ENCODE measurements around the gene HPSE2. TPM values are rescaled to one million over a fixed set of nuclear protein-coding genes. Genes with fewer than 3 reads are reported as not detected.

The HPSE2 gene
- total RNA-seq, 1 experiment from 2014 or later, result 0.05 TPM

GRCh38 chr10:98445200-98445812 lies 790.3 kb downstream of the HPSE2 start:
- no TSS peak for BruUV-seq (replicated peaks)
- Histone ChIP-seq H3K79me2 (ENCODE audit: insufficient read depth, low read length) (peaks cover 32% of the 10 kb centered on the region), H4K20me1 (ENCODE audit: insufficient read depth) (0 out of 2 replicates have a peak, but pooled peaks cover 3% of the 10 kb centered on the region), H3K36me3 (ENCODE audit: control insufficient read depth in 1 of 2, insufficient read depth in 2 of 2, low read length in 2 of 2) (peaks cover 33 to 40% of the 10 kb centered on the region in 2 experiments; a peak in 3 of 4 replicates), H3K27me3 (ENCODE audit: insufficient read depth, low read length) (no peaks in the 10 kb centered on the region), H3K27ac (ENCODE audit: low read depth, low read length) (no peak overlapping the region), H3K4me2 (ENCODE audit: low read length) (peak overlapping the region; percentile 88), H3K4me1 (ENCODE audit: control insufficient read depth in 1 of 2, insufficient read depth in 2 of 2, low read length in 2 of 2) (peaks cover 6 to 23% of the 10 kb centered on the region in 2 experiments; a peak in 3 of 4 replicates), H3K9me3 (ENCODE audit: control insufficient read depth in 1 of 2, insufficient read depth in 1 of 2, low read depth in 1 of 2, low read length in 2 of 2) (no peaks in the 10 kb centered on the region), H3K9ac (ENCODE audit: low read length) (peak overlapping the region; percentile 86), H2AFZ (ENCODE audit: low read depth, low read length, poor library complexity, severe bottlenecking) (no peak overlapping the region), H3K9me2 (ENCODE audit: insufficient read depth) (no peaks in the 10 kb centered on the region), H3K4me3 (replicated peaks in 1 of 2; ENCODE audit: low read depth in 1 of 2, low read length in 2 of 2) (peak overlapping the region; percentile 87 to 88)
- no peak for ATAC-seq
- TF ChIP-seq REST (IDR thresholded peaks at IDR 0.05; ENCODE audit: low read depth), result no peak
- DNase-seq (ENCODE audit: low read depth, low spot score), result no peak
- ChIA-PET POLR2A (interaction anchor here (1.2 to 1.4 kb wide), 2 partner anchors 16 to 22 kb away, joined by 4 to 5 read pairs; no protein-coding TSS in a partner anchor), RAD21 (ENCODE audit: low non-redundant PET in 1 of 2, low total read pairs in 2 of 2, uncharacterized antibody in 2 of 2, unreplicated experiment in 2 of 2) (no interaction called here), CTCF (no interaction called here)
- intact Hi-C loops (cut with micrococcal nuclease), result no loop called here

- peaks cover 6 to 23% of the 10 kb centered on the region in 2 experiments; a peak in 3 of 4 replicates for H3K4me1 ChIP-seq (ENCODE audit: control insufficient read depth in 1 of 2, insufficient read depth in 2 of 2, low read length in 2 of 2)
- H3K4me3 ChIP-seq (replicated peaks in 1 of 2; ENCODE audit: low read depth in 1 of 2, low read length in 2 of 2), result no peak overlapping the region
- no peak for ATAC-seq
- intact Hi-C loops (cut with micrococcal nuclease), result no loop called here
- H3K9me2 ChIP-seq (ENCODE audit: insufficient read depth), result no peaks in the 10 kb centered on the region
- H2AFZ ChIP-seq (ENCODE audit: low read depth, low read length, poor library complexity, severe bottlenecking), result no peak overlapping the region
- no peak for DNase-seq (ENCODE audit: low read depth, low spot score)
- ChIA-PET CTCF (no interaction called here), RAD21 (ENCODE audit: low non-redundant PET in 1 of 2, low total read pairs in 2 of 2, uncharacterized antibody in 2 of 2, unreplicated experiment in 2 of 2) (no interaction called here), POLR2A (interaction anchor here (1.2 kb wide), 1 partner anchor 29 kb away, joined by 3 read pairs; the partner anchor contains the start of gene PYROXD2)
- H4K20me1 ChIP-seq (ENCODE audit: insufficient read depth), result 0 out of 2 replicates have a peak, but pooled peaks cover 3% of the 10 kb centered on the region
- H3K36me3 ChIP-seq (ENCODE audit: control insufficient read depth in 1 of 2, insufficient read depth in 2 of 2, low read length in 2 of 2), result peaks cover 37 to 47% of the 10 kb centered on the region in 2 experiments; a peak in 3 of 4 replicates
- BruUV-seq (replicated peaks), result no TSS peak
- no peak overlapping the region for H3K27ac ChIP-seq (ENCODE audit: low read depth, low read length)
- H3K79me2 ChIP-seq (ENCODE audit: insufficient read depth, low read length), result peaks cover 32% of the 10 kb centered on the region
- TF ChIP-seq ZFX (IDR thresholded peaks at IDR 0.05) (no peak), CTCF (IDR thresholded peaks at IDR 0.05 in 2 of 3, conservative IDR thresholded peaks at IDR 0.05 in 1 of 3; ENCODE audit: borderline replicate concordance in 1 of 3, insufficient read depth in 1 of 3, low read depth in 2 of 3, low read length in 2 of 3) (no peak), FOSL1 (IDR thresholded peaks at IDR 0.05; ENCODE audit: low read depth) (no peak), POLR2A (IDR thresholded peaks at IDR 0.05; ENCODE audit: borderline replicate concordance, extremely low read depth, insufficient read depth, insufficient read length) (no peak), ELF1 (IDR thresholded peaks at IDR 0.05; ENCODE audit: borderline replicate concordance, low read depth) (no peak), JUND (IDR thresholded peaks at IDR 0.05) (no peak), POLR2AphosphoS5 (IDR thresholded peaks at IDR 0.05; ENCODE audit: low read depth, low read length) (no peak), EZH2 (IDR thresholded peaks at IDR 0.05) (no peak), ZNF274 (IDR thresholded peaks at IDR 0.05; ENCODE audit: low read depth, low read length) (no peak), EZH2phosphoT487 (IDR thresholded peaks at IDR 0.05; ENCODE audit: borderline replicate concordance) (no peak)
- H3K9ac ChIP-seq (ENCODE audit: low read length), result no peak overlapping the region
- no peaks in the 10 kb centered on the region for H3K9me3 ChIP-seq (ENCODE audit: control insufficient read depth in 1 of 2, insufficient read depth in 1 of 2, low read depth in 1 of 2, low read length in 2 of 2)
- H3K27me3 ChIP-seq (ENCODE audit: insufficient read depth, low read length), result no peaks in the 10 kb centered on the region
- no peak overlapping the region for H3K4me2 ChIP-seq (ENCODE audit: low read length)
These were observed 791.2 kb downstream of the HPSE2 start for GRCh38 chr10:98444314-98445006.

All from HCT116 (cell line).